ENCODE measurements around the gene ISM1. TPM values are rescaled to one million over a fixed set of nuclear protein-coding genes. Genes with fewer than 3 reads are reported as not detected.

ISM1 gene
- total RNA-seq, 1 experiment from 2014 or later: not detected

- CTCF ChIA-PET: no interaction called here
- intact Hi-C loops (cut with micrococcal nuclease; ENCODE audit: unreplicated experiment): no loop called here
- BruUV-seq (replicated peaks): no TSS peak
Measured at GRCh38 chr20:13292201-13292885, 71.3 kb downstream of the ISM1 start.

DNA sequence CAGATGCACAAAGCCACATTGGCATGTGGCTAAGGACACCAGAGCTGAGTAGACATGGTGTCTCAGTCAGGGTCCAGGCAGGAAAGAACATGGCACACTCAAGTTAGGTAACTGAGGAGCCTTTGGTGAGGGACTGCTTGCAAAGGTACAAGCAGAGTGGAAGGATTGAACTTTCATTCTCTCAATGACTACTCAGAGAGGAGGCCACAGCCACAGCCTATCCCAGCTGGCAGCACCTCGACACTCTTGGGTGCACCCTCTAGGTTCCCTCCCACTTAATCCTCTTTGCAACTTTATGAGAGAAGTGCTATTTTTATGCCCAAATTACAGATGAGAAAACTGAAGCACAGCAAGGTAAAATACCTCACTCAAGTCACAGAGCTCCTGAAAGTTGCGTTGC lies 73.4 kb downstream of the ISM1 start:
- Mint-ChIP-seq H3K27me3 (ENCODE audit: unreplicated experiment) (peaks cover 18% of the 10 kb centered on the region), H3K27ac (ENCODE audit: unreplicated experiment) (no peak overlapping the region), H3K36me3 (ENCODE audit: insufficient read depth, unreplicated experiment) (no peaks in the 10 kb centered on the region), H3K9me3 (ENCODE audit: low read depth, unreplicated experiment) (no peaks in the 10 kb centered on the region), H3K4me3 (ENCODE audit: low read depth, unreplicated experiment) (no peak overlapping the region), H3K4me1 (ENCODE audit: low read depth, unreplicated experiment) (no peaks in the 10 kb centered on the region)
- intact Hi-C loops (cut with micrococcal nuclease; ENCODE audit: unreplicated experiment): no loop called here
- BruUV-seq (replicated peaks): no TSS peak
- DNase-seq: no peak
- CTCF ChIA-PET: no interaction called here
- TF ChIP-seq, protein P1, sequence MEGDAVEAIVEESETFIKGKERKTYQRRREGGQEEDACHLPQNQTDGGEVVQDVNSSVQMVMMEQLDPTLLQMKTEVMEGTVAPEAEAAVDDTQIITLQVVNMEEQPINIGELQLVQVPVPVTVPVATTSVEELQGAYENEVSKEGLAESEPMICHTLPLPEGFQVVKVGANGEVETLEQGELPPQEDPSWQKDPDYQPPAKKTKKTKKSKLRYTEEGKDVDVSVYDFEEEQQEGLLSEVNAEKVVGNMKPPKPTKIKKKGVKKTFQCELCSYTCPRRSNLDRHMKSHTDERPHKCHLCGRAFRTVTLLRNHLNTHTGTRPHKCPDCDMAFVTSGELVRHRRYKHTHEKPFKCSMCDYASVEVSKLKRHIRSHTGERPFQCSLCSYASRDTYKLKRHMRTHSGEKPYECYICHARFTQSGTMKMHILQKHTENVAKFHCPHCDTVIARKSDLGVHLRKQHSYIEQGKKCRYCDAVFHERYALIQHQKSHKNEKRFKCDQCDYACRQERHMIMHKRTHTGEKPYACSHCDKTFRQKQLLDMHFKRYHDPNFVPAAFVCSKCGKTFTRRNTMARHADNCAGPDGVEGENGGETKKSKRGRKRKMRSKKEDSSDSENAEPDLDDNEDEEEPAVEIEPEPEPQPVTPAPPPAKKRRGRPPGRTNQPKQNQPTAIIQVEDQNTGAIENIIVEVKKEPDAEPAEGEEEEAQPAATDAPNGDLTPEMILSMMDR (IDR thresholded peaks at IDR 0.05; ENCODE audit: unreplicated experiment): no peak

More at GRCh38 chr20:13292201-13292885, 71.3 kb downstream of the ISM1 start:
- Mint-ChIP-seq H3K27me3 (ENCODE audit: unreplicated experiment) (peaks cover 18% of the 10 kb centered on the region), H3K4me1 (ENCODE audit: low read depth, unreplicated experiment) (no peaks in the 10 kb centered on the region), H3K9me3 (ENCODE audit: low read depth, unreplicated experiment) (no peaks in the 10 kb centered on the region), H3K27ac (ENCODE audit: unreplicated experiment) (no peak overlapping the region), H3K36me3 (ENCODE audit: insufficient read depth, unreplicated experiment) (no peaks in the 10 kb centered on the region), H3K4me3 (ENCODE audit: low read depth, unreplicated experiment) (no peak overlapping the region)
- TF ChIP-seq, protein P1 (IDR thresholded peaks at IDR 0.05; ENCODE audit: unreplicated experiment): no peak
- DNase-seq: no peak

- Mint-ChIP-seq H3K4me1 (ENCODE audit: low read depth, unreplicated experiment) (no peaks in the 10 kb centered on the region), H3K36me3 (ENCODE audit: insufficient read depth, unreplicated experiment) (no peaks in the 10 kb centered on the region), H3K9me3 (ENCODE audit: low read depth, unreplicated experiment) (no peaks in the 10 kb centered on the region), H3K27me3 (ENCODE audit: unreplicated experiment) (peaks cover 18% of the 10 kb centered on the region), H3K27ac (ENCODE audit: unreplicated experiment) (no peak overlapping the region), H3K4me3 (ENCODE audit: low read depth, unreplicated experiment) (no peak overlapping the region)
- CTCF ChIA-PET: no interaction called here
- TF ChIP-seq, protein P1 (IDR thresholded peaks at IDR 0.05; ENCODE audit: unreplicated experiment): no peak
- DNase-seq: no peak
- BruUV-seq (replicated peaks): no TSS peak
- intact Hi-C loops (cut with micrococcal nuclease; ENCODE audit: unreplicated experiment): no loop called here
Measured at GRCh38 chr20:13295637-13296036, 74.6 kb downstream of the ISM1 start.

GRCh38 chr20:13296070-13296469 lies 75.0 kb downstream of the ISM1 start:
- H3K36me3 Mint-ChIP-seq (ENCODE audit: insufficient read depth, unreplicated experiment): no peaks in the 10 kb centered on the region
- H3K27ac Mint-ChIP-seq (ENCODE audit: unreplicated experiment): no peak overlapping the region
- no peak for DNase-seq
- BruUV-seq (replicated peaks): no TSS peak
- no peaks in the 10 kb centered on the region for H3K4me1 Mint-ChIP-seq (ENCODE audit: low read depth, unreplicated experiment)
- peaks cover 18% of the 10 kb centered on the region for H3K27me3 Mint-ChIP-seq (ENCODE audit: unreplicated experiment)
- no peak overlapping the region for H3K4me3 Mint-ChIP-seq (ENCODE audit: low read depth, unreplicated experiment)
- CTCF ChIA-PET: no interaction called here
- intact Hi-C loops (cut with micrococcal nuclease; ENCODE audit: unreplicated experiment): no loop called here
- H3K9me3 Mint-ChIP-seq (ENCODE audit: low read depth, unreplicated experiment): no peaks in the 10 kb centered on the region
- TF ChIP-seq, protein P1 (IDR thresholded peaks at IDR 0.05; ENCODE audit: unreplicated experiment): no peak
